ENCODE measurements around the gene SH3D21. TPM values are rescaled to one million over a fixed set of nuclear protein-coding genes. Genes with fewer than 3 reads are reported as not detected.

The SH3D21 gene
- total and polyA plus RNA-seq, 2 of the 8 experiments (the other 6 are each of a cell fraction or from before 2014, with no cell fraction given), result 3.4 to 8.6 TPM

- Histone ChIP-seq H2BK120ac (replicated peaks; ENCODE audit: low read depth, low read length) (no peak overlapping the region), H3K4me1 (replicated peaks in 1 of 4; ENCODE audit: control insufficient read depth in 3 of 4, insufficient read depth in 4 of 4, low read length in 3 of 4) (peaks cover 0 to 6% (median 0%) of the 10 kb centered on the region in 4 experiments; a peak in 1 of 7 replicates), H2BK20ac (ENCODE audit: low read length) (no peak overlapping the region), H2BK15ac (ENCODE audit: low read length) (no peak overlapping the region), H4K91ac (replicated peaks; ENCODE audit: insufficient read length, low read length) (no peak overlapping the region), H3K56ac (replicated peaks; ENCODE audit: insufficient read length, low read depth, low read length) (no peak overlapping the region), H4K20me1 (replicated peaks in 1 of 2; ENCODE audit: control insufficient read depth in 1 of 2, insufficient read depth in 2 of 2, low read length in 2 of 2) (peaks cover 0 to 3% of the 10 kb centered on the region in 2 experiments), H3K9ac (replicated peaks in 1 of 4; ENCODE audit: extremely low read depth in 1 of 4, low read depth in 3 of 4, low read length in 3 of 4) (no peak overlapping the region), H2AK5ac (ENCODE audit: low read depth, low read length) (no peak overlapping the region), H4K5ac (ENCODE audit: insufficient read length, low read depth, low read length) (no peak overlapping the region), H3K23ac (ENCODE audit: insufficient read length) (no peak overlapping the region), H3K9me3 (ENCODE audit: insufficient read depth in 2 of 2, low read depth in 1 of 2, low read length in 1 of 2) (no peaks in the 10 kb centered on the region), H2BK5ac (ENCODE audit: low read depth, low read length) (no peak overlapping the region), H3K18ac (ENCODE audit: extremely low read depth, low read length) (no peak overlapping the region), H3K4me2 (ENCODE audit: insufficient read depth in 1 of 2, low read depth in 2 of 2, low read length in 2 of 2) (no peak overlapping the region), H3K14ac (ENCODE audit: insufficient read length) (no peak overlapping the region), H3K4ac (replicated peaks; ENCODE audit: insufficient read length, low read depth, low read length) (no peak overlapping the region), H3K27me3 (replicated peaks in 1 of 4; ENCODE audit: control insufficient read depth in 3 of 4, extremely low read depth in 1 of 4, insufficient read depth in 3 of 4, low read length in 3 of 4) (no peaks in the 10 kb centered on the region), H3K27ac (ENCODE audit: low read depth, low read length) (no peak overlapping the region), H3K23me2 (ENCODE audit: low read depth, low read length) (no peaks in the 10 kb centered on the region), H3K4me3 (ENCODE audit: extremely low read depth in 1 of 4, insufficient read depth in 2 of 4, low read depth in 3 of 4, low read length in 4 of 4) (no peak overlapping the region), H3K36me3 (ENCODE audit: control insufficient read depth in 2 of 4, insufficient read depth in 4 of 4, low read length in 3 of 4) (peaks cover 2 to 24% (median 12%) of the 10 kb centered on the region in 4 experiments; a peak in 6 of 8 replicates), H3K79me1 (ENCODE audit: low read depth, low read length) (no peaks in the 10 kb centered on the region; the same call in 1 of the 2 replicates), H2BK12ac (ENCODE audit: low read depth, low read length) (no peak overlapping the region), H2AFZ (ENCODE audit: low read length) (no peak overlapping the region), H4K8ac (ENCODE audit: extremely low read depth, insufficient read depth, low read length) (no peak overlapping the region), H3K79me2 (ENCODE audit: control insufficient read depth in 1 of 2, insufficient read depth in 2 of 2, low read length in 2 of 2) (no peaks in the 10 kb centered on the region)
- TF ChIP-seq ZNF274 (IDR thresholded peaks at IDR 0.05; ENCODE audit: borderline replicate concordance, extremely low read depth, low read length) (no peak), CTBP2 (IDR thresholded peaks at IDR 0.05; ENCODE audit: borderline replicate concordance, insufficient read depth, insufficient read length, low read length) (no peak), MAFK (IDR thresholded peaks at IDR 0.05; ENCODE audit: low read depth, low read length) (no peak), SP1 (IDR thresholded peaks at IDR 0.05; ENCODE audit: low read depth, low read length) (no peak), RAD21 (IDR thresholded peaks at IDR 0.05 in 1 of 2, conservative IDR thresholded peaks at IDR 0.05 in 1 of 2; ENCODE audit: low read depth in 2 of 2, low read length in 2 of 2) (no peak), BACH1 (IDR thresholded peaks at IDR 0.05; ENCODE audit: low read length) (no peak), SIRT6 (IDR thresholded peaks at IDR 0.05; ENCODE audit: low read length) (no peak), ATF3 (IDR thresholded peaks at IDR 0.05; ENCODE audit: insufficient read depth, low read depth, low read length) (no peak), RFX5 (IDR thresholded peaks at IDR 0.05; ENCODE audit: borderline replicate concordance, low read depth, low read length) (no peak), TCF12 (IDR thresholded peaks at IDR 0.05; ENCODE audit: low read depth, low read length) (no peak), HDAC6 (IDR thresholded peaks at IDR 0.05; ENCODE audit: low read depth, low read length) (no peak), CEBPB (IDR thresholded peaks at IDR 0.05; ENCODE audit: low read depth, low read length) (no peak), BRCA1 (IDR thresholded peaks at IDR 0.05; ENCODE audit: low read depth, low read length) (no peak)
- CTCF ChIA-PET (ENCODE audit: partially characterized antibody), result interaction anchor here (4.7 to 13.3 kb wide), 2 partner anchors 8 to 11 kb away, joined by 27 to 150 read pairs; no protein-coding TSS in a partner anchor
- POLR2A ChIA-PET (ENCODE audit: partially characterized antibody), result interaction anchor here (0.5 to 1.6 kb wide), 5 partner anchors 11 to 73 kb away, joined by 3 to 4 read pairs (median 3); partner anchors contain the start of gene EVA1B
- FAIRE-seq (no peak), DNase-seq (ENCODE audit: low read depth in 1 of 2, low spot score in 2 of 2) (no peak)
- WGBS, 2 experiments (ENCODE audit: extremely low coverage in 1 of 2, insufficient coverage in 1 of 2, insufficient read length in 1 of 2, insufficient replicate concordance in 2 of 2, low coverage in 1 of 2, low lambda C conversion rate in 2 of 2, missing lambda C conversion rate in 1 of 2), result 91% methylated on average over 15 of the region's 16 CpGs; no CpG with 5 or more reads in 1 of the 2 experiments
These were observed 43.7 kb downstream of the SH3D21 start for GRCh38 chr1:36349839-36350238.
